AG04450 (cell line): Measurements from ENCODE around the gene NUB1. TPM values are rescaled to one million over a fixed set of nuclear protein-coding genes. Genes with fewer than 3 reads are reported as not detected.

Source experiments
- CTCF ChIA-PET: fragments of 300-600, 350-600 bp; formaldehyde crosslinking; extraction: SDS; loops from one replicate; lab custom pipeline; 2022; ENCODE audit warnings: antibody characterized with exemption, inconsistent platforms; lab: Charles Lee
- POLR2A ChIA-PET: fragments of 350-600 bp; formaldehyde crosslinking; extraction: SDS; loops from one replicate; lab custom pipeline; 2021; ENCODE audit warnings: antibody characterized with exemption, inconsistent platforms; lab: Yijun Ruan, JAX
- DNase-seq: peaks from one replicate; pipeline ENCODE4 v3.0.0-alpha.2; 2011; ENCODE audit warnings: low read depth, low spot score
- H3K27ac ChIP-seq: one replicate; pipeline ENCODE4 v1.5.1; 2012; ENCODE audit warnings: low read depth, low read length, control low read depth
- H3K27me3 ChIP-seq: one replicate; pipeline ENCODE4 v1.6.0; 2012; ENCODE audit warnings: low read length; ENCODE audit not compliant: control insufficient read depth, insufficient read depth
- H3K4me3 ChIP-seq: 2 replicates; pipeline ENCODE4 v1.5.1; 2011; ENCODE audit warnings: mild to moderate bottlenecking, low read depth, low read length, control low read depth
- H3K9me3 ChIP-seq: 2 replicates; pipeline ENCODE4 v1.5.1; 2012; ENCODE audit warnings: low read length; ENCODE audit not compliant: control insufficient read depth, insufficient read depth
- polyA plus RNA-seq: library from polyadenylated mRNA; depleted of rRNA; stranded (reverse); fragments of >200 nt; gene quantifications from 2 replicates; pipeline ENCODE4 v1.2.3, GENCODE V29; 2011
- TF ChIP-seq, protein P1 (sequence below): IDR thresholded peaks from 2 replicates; pipeline ENCODE4 v1.5.1; 2011; ENCODE audit warnings: low read depth, low read length, control low read depth, inconsistent platforms

NUB1 gene
- polyA plus RNA-seq, 1 experiment, result 64.1 TPM

DNA sequence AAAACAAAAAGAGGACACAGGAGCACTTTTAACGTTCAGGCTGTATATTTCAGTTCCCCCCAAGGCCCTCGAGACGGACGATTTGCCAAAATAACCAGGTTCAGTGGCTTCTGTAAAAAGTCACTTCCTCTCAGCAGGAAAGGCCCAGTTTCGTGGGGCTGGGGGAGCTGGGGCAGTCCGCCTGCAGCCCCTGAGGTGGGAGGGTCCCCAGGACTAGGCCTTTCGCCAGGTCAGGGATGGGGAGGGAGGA, 39.4 kb downstream of the NUB1 start:
- Histone ChIP-seq H3K9me3 (no peaks in the 10 kb centered on the region; the same call in 1 of the 2 replicates), H3K27ac (no peak overlapping the region), H3K27me3 (peaks cover 48% of the 10 kb centered on the region), H3K4me3 (no peak overlapping the region)
- ChIA-PET POLR2A (no interaction called here), CTCF (no interaction called here)
- TF ChIP-seq, protein P1, sequence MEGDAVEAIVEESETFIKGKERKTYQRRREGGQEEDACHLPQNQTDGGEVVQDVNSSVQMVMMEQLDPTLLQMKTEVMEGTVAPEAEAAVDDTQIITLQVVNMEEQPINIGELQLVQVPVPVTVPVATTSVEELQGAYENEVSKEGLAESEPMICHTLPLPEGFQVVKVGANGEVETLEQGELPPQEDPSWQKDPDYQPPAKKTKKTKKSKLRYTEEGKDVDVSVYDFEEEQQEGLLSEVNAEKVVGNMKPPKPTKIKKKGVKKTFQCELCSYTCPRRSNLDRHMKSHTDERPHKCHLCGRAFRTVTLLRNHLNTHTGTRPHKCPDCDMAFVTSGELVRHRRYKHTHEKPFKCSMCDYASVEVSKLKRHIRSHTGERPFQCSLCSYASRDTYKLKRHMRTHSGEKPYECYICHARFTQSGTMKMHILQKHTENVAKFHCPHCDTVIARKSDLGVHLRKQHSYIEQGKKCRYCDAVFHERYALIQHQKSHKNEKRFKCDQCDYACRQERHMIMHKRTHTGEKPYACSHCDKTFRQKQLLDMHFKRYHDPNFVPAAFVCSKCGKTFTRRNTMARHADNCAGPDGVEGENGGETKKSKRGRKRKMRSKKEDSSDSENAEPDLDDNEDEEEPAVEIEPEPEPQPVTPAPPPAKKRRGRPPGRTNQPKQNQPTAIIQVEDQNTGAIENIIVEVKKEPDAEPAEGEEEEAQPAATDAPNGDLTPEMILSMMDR, result no peak
- DNase-seq, result no peak

GRCh38 chr7:151381348-151382078, 39.9 kb downstream of the NUB1 start:
- H3K27ac ChIP-seq, result no peak overlapping the region
- H3K27me3 ChIP-seq, result peaks cover 51% of the 10 kb centered on the region
- H3K9me3 ChIP-seq, result no peaks in the 10 kb centered on the region; the same call in 1 of the 2 replicates
- TF ChIP-seq, protein P1, result no peak
- ChIA-PET CTCF (no interaction called here), POLR2A (no interaction called here)
- no peak overlapping the region for H3K4me3 ChIP-seq
- no peak for DNase-seq

DNA sequence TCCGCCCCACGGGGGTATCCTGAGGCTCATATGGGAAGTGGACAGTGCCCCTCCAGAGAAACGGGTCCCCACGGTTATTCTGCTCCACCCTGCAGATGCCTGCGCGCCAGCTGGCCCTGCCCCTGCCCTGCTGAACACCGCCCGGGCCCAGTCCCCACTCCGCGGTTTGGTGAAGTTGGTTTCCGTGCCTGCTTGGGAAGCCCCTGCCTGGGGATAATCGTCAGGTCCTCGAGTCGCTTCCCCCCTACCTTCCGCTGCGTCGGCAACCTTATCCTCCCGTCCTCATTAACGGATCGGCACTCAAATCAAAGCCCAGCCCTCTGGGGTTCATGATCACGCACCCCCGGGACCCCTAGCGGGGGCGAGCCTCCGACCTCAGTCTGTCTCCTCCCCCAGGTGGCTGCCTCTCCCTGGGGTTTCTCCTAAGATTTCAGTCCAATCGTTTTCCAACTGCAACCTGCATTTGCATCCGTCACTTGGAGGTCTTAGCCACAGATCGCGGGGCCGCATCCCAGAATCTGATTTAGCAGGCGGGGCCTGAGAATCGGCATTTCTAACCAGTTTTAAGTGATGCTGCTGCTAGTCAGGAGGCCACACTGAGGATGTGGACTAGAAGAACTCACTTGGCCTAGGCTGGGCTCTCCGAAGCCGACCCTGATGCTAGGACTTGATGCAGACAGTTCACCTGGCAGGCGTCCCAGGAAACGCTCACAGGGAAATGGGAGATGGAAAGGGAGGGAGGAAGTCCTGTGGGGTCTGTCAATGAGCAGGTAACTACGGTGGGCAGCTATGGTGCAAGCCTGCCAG, 40.7 kb downstream of the NUB1 start:
- Histone ChIP-seq H3K4me3 (no peak overlapping the region), H3K9me3 (no peaks in the 10 kb centered on the region; the same call in 1 of the 2 replicates), H3K27ac (no peak overlapping the region), H3K27me3 (peaks cover 53% of the 10 kb centered on the region)
- POLR2A ChIA-PET, result no interaction called here
- TF ChIP-seq, protein P1, result no peak
- no peak for DNase-seq
- CTCF ChIA-PET, result interaction anchor here (2.0 kb wide), 1 partner anchor 14 kb away, joined by 7 read pairs; no protein-coding TSS in a partner anchor

DNA sequence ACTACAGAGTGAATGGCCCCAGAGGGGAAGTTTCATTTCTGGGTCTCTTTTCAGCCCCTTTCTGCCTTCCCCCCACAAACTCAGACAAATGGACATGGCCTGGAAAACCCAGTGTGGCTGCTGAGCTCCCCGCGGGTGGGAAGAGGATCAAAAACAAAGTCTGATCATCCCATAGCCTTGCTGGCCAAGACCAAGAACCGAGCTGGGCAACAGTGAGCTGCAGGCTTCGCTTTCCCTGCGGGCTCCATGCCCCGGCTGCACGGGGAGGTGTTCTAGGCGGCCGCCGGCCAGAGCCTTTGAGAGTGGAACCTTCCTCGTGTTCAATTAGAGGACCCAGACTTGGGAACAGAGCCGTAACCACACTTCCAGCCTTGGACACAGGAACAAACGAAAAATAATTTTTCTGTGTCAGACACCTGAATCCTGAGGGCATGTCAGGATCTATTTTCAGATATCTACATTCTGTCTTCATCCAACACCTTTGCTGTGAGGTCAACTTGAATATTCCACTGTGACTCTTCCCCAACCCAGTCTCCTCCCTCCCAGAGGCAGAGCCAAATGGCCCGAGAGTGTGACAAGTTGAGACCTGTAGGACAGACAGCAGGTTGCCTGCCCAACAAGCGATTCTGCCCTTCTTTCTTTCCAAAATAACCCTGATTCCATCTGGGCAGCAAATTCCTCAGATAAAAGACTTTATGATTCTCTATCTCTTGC, 42.2 kb downstream of the NUB1 start:
- POLR2A ChIA-PET, result interaction anchor here (0.7 kb wide), 1 partner anchor 139 kb away, joined by 5 read pairs; no protein-coding TSS in a partner anchor

More for the DNA sequence above, 42.2 kb downstream of the NUB1 start:
- TF ChIP-seq, protein P1, result no peak
- CTCF ChIA-PET, result interaction anchor here (0.9 to 2.0 kb wide), 2 partner anchors 12 to 15 kb away, joined by 3 to 7 read pairs; no protein-coding TSS in a partner anchor
- Histone ChIP-seq H3K27me3 (peaks cover 56% of the 10 kb centered on the region), H3K4me3 (no peak overlapping the region), H3K9me3 (no peaks in the 10 kb centered on the region; the same call in 1 of the 2 replicates), H3K27ac (no peak overlapping the region)
- DNase-seq, result no peak
